A673 (cell line): ENCODE measurements around the gene TASP1.
"Not testable (repeated sequence)": the region's sequence is repeated elsewhere in the genome, so short reads cannot be mapped to it uniquely, and the experiment has no call there.

ENCODE experiments used
- EZH2 ChIP-seq: fragments of 200-600 bp; sonication (generic); IDR thresholded peaks from 2 replicates; pipeline ENCODE4 v1.6.1; 2017; ENCODE audit warnings: borderline replicate concordance, low read depth, mild to moderate bottlenecking, mixed read lengths, antibody characterized with exemption, low read length; ENCODE audit not compliant: poor library complexity, severe bottlenecking
- TF ChIP-seq, protein P1 (sequence below): fragments of 300-800, 200-600 bp; sonication (generic); conservative IDR thresholded peaks from 2 replicates; pipeline ENCODE4 v1.5.1; 2017; ENCODE audit warnings: low read depth, mild to moderate bottlenecking, antibody characterized with exemption, low read length, moderate library complexity, mixed read lengths

- TF ChIP-seq, protein P1, sequence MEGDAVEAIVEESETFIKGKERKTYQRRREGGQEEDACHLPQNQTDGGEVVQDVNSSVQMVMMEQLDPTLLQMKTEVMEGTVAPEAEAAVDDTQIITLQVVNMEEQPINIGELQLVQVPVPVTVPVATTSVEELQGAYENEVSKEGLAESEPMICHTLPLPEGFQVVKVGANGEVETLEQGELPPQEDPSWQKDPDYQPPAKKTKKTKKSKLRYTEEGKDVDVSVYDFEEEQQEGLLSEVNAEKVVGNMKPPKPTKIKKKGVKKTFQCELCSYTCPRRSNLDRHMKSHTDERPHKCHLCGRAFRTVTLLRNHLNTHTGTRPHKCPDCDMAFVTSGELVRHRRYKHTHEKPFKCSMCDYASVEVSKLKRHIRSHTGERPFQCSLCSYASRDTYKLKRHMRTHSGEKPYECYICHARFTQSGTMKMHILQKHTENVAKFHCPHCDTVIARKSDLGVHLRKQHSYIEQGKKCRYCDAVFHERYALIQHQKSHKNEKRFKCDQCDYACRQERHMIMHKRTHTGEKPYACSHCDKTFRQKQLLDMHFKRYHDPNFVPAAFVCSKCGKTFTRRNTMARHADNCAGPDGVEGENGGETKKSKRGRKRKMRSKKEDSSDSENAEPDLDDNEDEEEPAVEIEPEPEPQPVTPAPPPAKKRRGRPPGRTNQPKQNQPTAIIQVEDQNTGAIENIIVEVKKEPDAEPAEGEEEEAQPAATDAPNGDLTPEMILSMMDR = not testable (repeated sequence)
- TF ChIP-seq EZH2 = not testable (repeated sequence)
Measured at GRCh38 chr20:13617585-13617984, 21.1 kb downstream of the TASP1 start.
